Upper lobe of left lung (tissue), 6 donors: ENCODE measurements around the gene PAN2. TPM values are rescaled to one million over a fixed set of nuclear protein-coding genes. Genes with fewer than 3 reads are reported as not detected.
"Not testable (repeated sequence)": the region's sequence is repeated elsewhere in the genome, so short reads cannot be mapped to it uniquely, and the experiment has no call there.

ENCODE experiments used
- ATAC-seq, 2 donors: fragments of 200-7000 bp; cut with Tn5 transposase; one replicate each; pipeline ENCODE4 v1.9.1; 2022; ENCODE audit warnings: mild to moderate bottlenecking in 2 of 2, moderate library complexity in 2 of 2; ENCODE audit not compliant: low FRiP score in 2 of 2
- DNase-seq, 2 donors: peaks; one replicate each; pipeline ENCODE4 v3.0.0-alpha.2; 2019 to 2020
- H3K27ac ChIP-seq, 4 donors: fragments of 200-600 bp; sonication (generic); one replicate each; pipeline ENCODE4 v1.5.1; 2016 to 2019
- H3K27me3 ChIP-seq, 4 donors: fragments of 200-600 bp; sonication (generic); one replicate each; pipeline ENCODE4 v1.5.1; 2017 to 2019
- H3K36me3 ChIP-seq, 4 donors: fragments of 200-600 bp; sonication (generic); one replicate each; pipeline ENCODE4 v1.5.1; 2016 to 2019
- H3K4me1 ChIP-seq, 4 donors: fragments of 200-600 bp; sonication (generic); one replicate each; pipeline ENCODE4 v1.5.1; 2018 to 2019
- H3K4me3 ChIP-seq, 4 donors: fragments of 200-600 bp; sonication (generic); one replicate each; pipeline ENCODE4 v1.5.1; 2017 to 2019; ENCODE audit warnings: mild to moderate bottlenecking in 2 of 4, moderate library complexity in 1 of 4
- H3K9me3 ChIP-seq, 4 donors: fragments of 200-600 bp; sonication (generic); one replicate each; pipeline ENCODE4 v1.5.1; 2018 to 2019
- EP300 ChIP-seq, 4 donors: sonication (generic); formaldehyde crosslinking; IDR thresholded peaks; one replicate each; pipeline ENCODE4 v1.5.1; 2017; ENCODE audit warnings: antibody characterized with exemption in 4 of 4, control low read depth in 2 of 4
- POLR2A ChIP-seq, 4 donors: fragments of 450-650 bp; IDR thresholded peaks; one replicate each; pipeline ENCODE4 v1.5.1; 2016 to 2017; ENCODE audit warnings: antibody characterized with exemption in 4 of 4, mild to moderate bottlenecking in 2 of 4
- POLR2AphosphoS5 ChIP-seq, 2 donors: sonication (generic); formaldehyde crosslinking; IDR thresholded peaks; one replicate each; pipeline ENCODE4 v1.5.1; 2017; ENCODE audit warnings: antibody characterized with exemption in 2 of 2
- WGBS, 2 donors: methylation state at CpG; one replicate each; pipeline ENCODE4 v1.1.5; 2017 to 2018; 5-methylcytosine and 5-hydroxymethylcytosine counted together
- total RNA-seq, 6 donors: library from RNA; depleted of rRNA in 4 of 6; stranded (reverse); fragments of >200 nt in 4 of 6; gene quantifications; one replicate each; pipeline versions ENCODE4 v1.1.0 to v1.2.1, GENCODE V29; 2016 to 2021
- TF ChIP-seq, protein P1 (sequence below), 6 experiments: fragments of 450-650 bp in 4 of 6; fragments of 200-600 bp in 2 of 6; sonication (generic) in 2 of 6; IDR thresholded peaks; one replicate each; pipeline ENCODE4 v1.5.1; 2016 to 2019; ENCODE audit warnings: antibody characterized with exemption in 6 of 6
- donor health status: DM: no; HTN: no; CAD: no; lungs with moderate emphysema.
- donor health status: DM: no; HTN: yes; CAD: no; lungs with severe emphysema.

The PAN2 gene
- total RNA-seq, 6 donors from 2014 or later: 19.5 to 227 (median 74.4) TPM

DNA sequence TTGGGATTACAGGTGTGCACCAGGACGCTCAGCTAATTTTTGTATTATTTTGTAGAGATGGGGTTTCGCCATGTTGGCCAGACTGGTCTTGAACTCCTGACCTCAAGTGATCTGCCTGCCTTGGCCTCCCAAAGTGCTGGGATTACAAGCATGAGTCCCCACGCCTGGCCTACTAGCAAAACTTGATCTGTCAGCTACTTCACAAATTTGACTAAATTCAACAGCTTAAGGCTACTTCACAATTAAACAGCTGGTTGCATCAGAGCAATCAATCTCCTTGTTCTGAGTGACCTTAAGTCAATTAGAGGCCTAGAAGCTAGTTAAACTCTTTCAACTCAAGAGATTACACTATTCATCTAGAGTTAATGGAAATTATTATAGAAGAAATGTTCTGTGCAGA lies 54.9 kb downstream of the PAN2 start:
- H3K9me3 ChIP-seq: no peaks in the 10 kb centered on the region
- ATAC-seq (no peak), DNase-seq (no peak)
- TF ChIP-seq POLR2A (IDR thresholded peaks at IDR 0.05) (no peak), POLR2AphosphoS5 (IDR thresholded peaks at IDR 0.05) (no peak), EP300 (IDR thresholded peaks at IDR 0.05) (no peak)
- TF ChIP-seq, protein P1, sequence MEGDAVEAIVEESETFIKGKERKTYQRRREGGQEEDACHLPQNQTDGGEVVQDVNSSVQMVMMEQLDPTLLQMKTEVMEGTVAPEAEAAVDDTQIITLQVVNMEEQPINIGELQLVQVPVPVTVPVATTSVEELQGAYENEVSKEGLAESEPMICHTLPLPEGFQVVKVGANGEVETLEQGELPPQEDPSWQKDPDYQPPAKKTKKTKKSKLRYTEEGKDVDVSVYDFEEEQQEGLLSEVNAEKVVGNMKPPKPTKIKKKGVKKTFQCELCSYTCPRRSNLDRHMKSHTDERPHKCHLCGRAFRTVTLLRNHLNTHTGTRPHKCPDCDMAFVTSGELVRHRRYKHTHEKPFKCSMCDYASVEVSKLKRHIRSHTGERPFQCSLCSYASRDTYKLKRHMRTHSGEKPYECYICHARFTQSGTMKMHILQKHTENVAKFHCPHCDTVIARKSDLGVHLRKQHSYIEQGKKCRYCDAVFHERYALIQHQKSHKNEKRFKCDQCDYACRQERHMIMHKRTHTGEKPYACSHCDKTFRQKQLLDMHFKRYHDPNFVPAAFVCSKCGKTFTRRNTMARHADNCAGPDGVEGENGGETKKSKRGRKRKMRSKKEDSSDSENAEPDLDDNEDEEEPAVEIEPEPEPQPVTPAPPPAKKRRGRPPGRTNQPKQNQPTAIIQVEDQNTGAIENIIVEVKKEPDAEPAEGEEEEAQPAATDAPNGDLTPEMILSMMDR (IDR thresholded peaks at IDR 0.05): no peak
- no peaks in the 10 kb centered on the region for H3K27me3 ChIP-seq
- H3K4me1 ChIP-seq: no peaks in the 10 kb centered on the region
- WGBS, 2 donors: 80 to 84% methylated on average over 3 of the region's 3 CpGs
- peaks cover 58 to 100% (median 91%) of the 10 kb centered on the region in 4 donors for H3K36me3 ChIP-seq
- no peak overlapping the region for H3K4me3 ChIP-seq
- no peak overlapping the region for H3K27ac ChIP-seq

DNA sequence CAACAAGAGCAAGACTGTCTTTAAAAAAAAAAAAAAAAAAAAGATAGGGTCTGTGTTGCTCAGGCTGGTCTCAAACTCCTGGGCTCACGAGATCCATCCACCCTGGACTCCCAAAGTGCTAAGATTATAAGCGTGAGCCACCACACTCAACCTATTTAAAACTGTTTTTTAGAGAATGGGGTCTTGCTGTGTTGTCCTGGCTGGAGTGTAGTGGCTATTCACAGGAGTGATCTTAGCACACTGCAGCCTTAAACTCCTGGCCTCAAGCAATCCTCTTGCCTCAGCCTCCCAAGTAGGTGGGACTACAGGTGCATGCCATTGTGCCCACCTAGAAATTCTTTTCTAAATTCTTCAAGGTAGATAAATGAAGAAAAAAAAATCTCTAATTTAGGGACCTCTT lies 59.5 kb downstream of the PAN2 start:
- no peak for DNase-seq
- Histone ChIP-seq H3K9me3 (no peaks in the 10 kb centered on the region), H3K4me1 (no peaks in the 10 kb centered on the region), H3K27ac (no peak overlapping the region), H3K27me3 (no peaks in the 10 kb centered on the region), H3K4me3 (no peak overlapping the region), H3K36me3 (peaks cover 45 to 97% (median 76%) of the 10 kb centered on the region in 4 donors)
- TF ChIP-seq POLR2AphosphoS5 (IDR thresholded peaks at IDR 0.05) (no peak), POLR2A (IDR thresholded peaks at IDR 0.05) (no peak), EP300 (IDR thresholded peaks at IDR 0.05) (no peak)
- TF ChIP-seq, protein P1 (IDR thresholded peaks at IDR 0.05): no peak
- WGBS, 2 donors: 98 to 100% methylated on average over 2 of the region's 2 CpGs
- ATAC-seq: no peak

DNA sequence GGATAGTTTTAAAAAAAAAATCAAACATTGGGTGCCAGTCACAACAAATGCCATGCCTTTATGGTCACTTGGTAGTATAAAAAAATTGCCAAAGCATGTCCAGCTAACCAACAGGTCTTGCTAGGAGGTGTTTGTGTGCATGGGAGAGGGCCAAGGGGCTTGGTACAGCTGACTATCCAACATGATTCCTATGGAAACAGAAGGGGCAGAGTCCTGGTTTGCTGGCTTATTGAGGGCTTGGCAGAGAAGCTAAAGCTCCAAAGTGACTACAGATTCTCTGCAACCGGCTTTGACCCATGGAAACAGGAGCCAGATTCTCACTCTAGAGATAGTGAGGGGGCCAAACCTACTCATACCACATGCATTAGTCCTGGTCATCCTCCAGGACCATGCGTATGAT lies 61.3 kb downstream of the PAN2 start:
- not testable (repeated sequence) for ATAC-seq

DNA sequence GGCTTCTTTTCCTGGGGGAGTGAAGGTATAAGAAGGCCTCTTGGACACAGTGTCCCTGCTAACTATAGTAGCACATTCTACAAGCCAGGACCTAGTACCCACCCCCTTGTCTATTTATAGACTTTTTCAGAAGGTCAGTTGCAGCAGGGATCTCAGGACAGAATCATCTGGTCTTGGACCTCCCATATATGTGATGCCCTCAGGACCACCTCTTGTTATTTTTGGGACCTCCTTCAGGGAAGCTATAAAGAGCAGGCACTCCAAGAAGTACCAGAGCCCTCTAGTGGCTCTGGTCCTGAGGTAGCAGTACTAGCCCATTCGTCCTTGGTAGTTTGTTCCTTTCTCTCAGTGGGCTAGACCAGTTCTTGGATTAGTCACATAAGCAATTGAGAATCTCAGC lies 62.8 kb downstream of the PAN2 start:
- 20 to 33% methylated on average over 1 of the region's 1 CpG for WGBS, 2 donors
- no peak overlapping the region for H3K27ac ChIP-seq
- H3K36me3 ChIP-seq: peaks cover 30 to 64% (median 48%) of the 10 kb centered on the region in 4 donors
- TF ChIP-seq EP300 (IDR thresholded peaks at IDR 0.05): no peak
- TF ChIP-seq POLR2A (IDR thresholded peaks at IDR 0.05): no peak
- no peak for TF ChIP-seq POLR2AphosphoS5 (IDR thresholded peaks at IDR 0.05)
- TF ChIP-seq, protein P1 (IDR thresholded peaks at IDR 0.05): no peak
- peaks cover 11 to 19% (median 12%) of the 10 kb centered on the region in 4 donors for H3K4me1 ChIP-seq
- H3K9me3 ChIP-seq: no peaks in the 10 kb centered on the region
- no peak for DNase-seq
- ATAC-seq: no peak
- no peak overlapping the region for H3K4me3 ChIP-seq
- no peaks in the 10 kb centered on the region for H3K27me3 ChIP-seq

More for the DNA sequence above, 61.3 kb downstream of the PAN2 start:
- DNase-seq, H3K4me3 ChIP-seq, H3K27ac ChIP-seq, H3K9me3 ChIP-seq, H3K27me3 ChIP-seq: not testable (repeated sequence)
- Histone ChIP-seq H3K4me1 (peaks cover 3 to 10% (median 6%) of the 10 kb centered on the region in 4 donors), H3K36me3 (peaks cover 35 to 79% (median 60%) of the 10 kb centered on the region in 4 donors)
- 78 to 98% methylated on average over 2 of the region's 2 CpGs for WGBS, 2 donors

DNA sequence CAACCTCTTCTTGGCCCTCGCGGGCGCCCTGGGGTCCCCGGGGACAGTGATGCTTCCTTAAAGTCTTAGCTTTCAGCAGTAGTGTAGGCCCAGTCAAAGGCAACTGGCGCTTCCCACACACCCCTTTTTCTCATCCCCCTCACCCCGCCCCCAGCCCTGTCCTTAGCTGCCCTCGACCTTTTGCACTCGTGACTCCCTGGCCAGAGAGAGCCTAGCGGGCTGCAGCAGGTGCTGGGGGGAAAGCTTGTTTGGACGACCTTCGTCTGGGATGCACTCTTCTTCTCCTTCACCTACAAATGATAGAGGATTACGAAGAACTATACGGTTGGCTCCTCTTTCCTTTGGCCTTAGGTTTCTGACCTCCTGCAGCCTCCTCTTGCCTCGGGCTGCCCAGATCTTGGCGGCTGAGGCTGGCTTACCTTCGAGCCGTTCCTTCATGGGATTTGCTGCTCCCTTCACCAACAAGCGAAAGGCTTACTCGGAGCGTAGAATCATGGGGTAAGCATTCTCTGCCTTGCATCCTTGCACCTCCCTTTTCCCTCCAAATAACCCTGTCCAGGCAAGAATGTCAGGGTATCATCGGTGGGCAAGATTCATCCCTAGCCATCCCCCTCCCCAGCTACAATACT lies 66.2 kb downstream of the PAN2 start:
- WGBS, 2 donors: 31 to 38% methylated on average over 21 of the region's 21 CpGs
- peaks cover 12 to 23% (median 14%) of the 10 kb centered on the region in 4 donors for H3K4me1 ChIP-seq
- ATAC-seq: peak; percentile 13 to 33
- no peak for TF ChIP-seq EP300 (IDR thresholded peaks at IDR 0.05)
- no peak for TF ChIP-seq POLR2A (IDR thresholded peaks at IDR 0.05)
- no peak for TF ChIP-seq POLR2AphosphoS5 (IDR thresholded peaks at IDR 0.05)
- TF ChIP-seq, protein P1 (IDR thresholded peaks at IDR 0.05): no peak
- DNase-seq: peak in 1 of 2 donors; percentile 23
- H3K4me3 ChIP-seq: peak overlapping the region; percentile 77 to 86 (median 84)
- H3K36me3 ChIP-seq: peaks cover 5 to 31% (median 14%) of the 10 kb centered on the region in 4 donors
- no peaks in the 10 kb centered on the region for H3K27me3 ChIP-seq
- peak overlapping the region; percentile 93 to 96 (median 94) for H3K27ac ChIP-seq
- H3K9me3 ChIP-seq: no peaks in the 10 kb centered on the region
